22Rv1 (cell line): ENCODE data around the gene POLR3GL.
A peak's percentile ranks its signal among the peaks of the same experiment; 100 is the strongest.

Experiments used
- CTCF ChIP-seq: fragments of 450-650 bp; IDR thresholded peaks from 2 replicates; pipeline ENCODE4 v1.5.1; 2017; ENCODE audit warnings: mild to moderate bottlenecking
- ZFX ChIP-seq: fragments of 450-650 bp; IDR thresholded peaks from 2 replicates; pipeline ENCODE4 v1.6.1; 2017; ENCODE audit warnings: antibody characterized with exemption, borderline replicate concordance

GRCh38 chr1:145978854-145979745 is 14.6 kb downstream of the POLR3GL start:
- TF ChIP-seq CTCF (peak; percentile 67), ZFX (no peak)
